ENCODE measurements around the gene SFTPD. TPM values are rescaled to one million over a fixed set of nuclear protein-coding genes. Genes with fewer than 3 reads are reported as not detected.
"Not testable (repeated sequence)": the region's sequence is repeated elsewhere in the genome, so short reads cannot be mapped to it uniquely, and the experiment has no call there.

SFTPD gene
- total RNA-seq = 1 to 10 TPM in 1 of 2 donors, under 1 TPM in 1; 0.74 to 2.1 TPM

DNA sequence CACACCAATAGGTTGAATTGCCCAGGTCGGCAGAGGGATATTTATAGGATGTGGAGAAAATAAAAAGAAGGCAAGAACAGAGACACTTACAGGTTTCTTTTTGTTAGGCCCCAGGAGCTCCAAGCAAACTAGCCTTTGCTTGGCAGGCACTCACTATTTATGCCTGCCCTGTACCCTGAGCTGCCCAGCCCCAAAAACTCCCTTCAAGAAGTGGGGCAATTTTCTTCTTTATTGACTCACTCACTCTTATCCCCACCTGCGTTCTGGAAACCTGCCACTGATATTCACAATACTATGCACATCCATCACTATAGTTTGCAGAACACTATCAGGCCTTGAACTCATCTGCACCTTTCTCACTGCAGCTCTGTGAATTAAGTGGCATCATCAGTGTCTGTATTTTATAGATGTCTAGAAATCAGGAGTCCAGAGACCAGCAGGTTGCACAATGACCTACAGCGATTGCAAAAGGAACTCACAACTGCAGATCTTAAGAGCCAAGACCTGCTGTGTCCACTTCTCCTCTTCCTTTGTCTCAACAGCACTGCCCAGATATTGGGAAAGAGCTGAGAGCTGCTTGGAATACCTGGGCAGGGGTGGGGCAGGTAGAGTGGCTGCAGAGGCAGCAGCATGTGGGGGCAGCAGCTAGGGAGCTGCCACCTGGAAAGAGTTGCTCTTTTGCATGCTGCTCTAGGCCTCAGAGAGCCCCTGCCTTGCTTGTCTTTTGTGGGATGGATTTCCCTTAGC is at the start of gene SFTPD:
SFTPD (minus strand) TSS at position 130 of the 747 bp plus-strand sequence. CDS start 2,446 bp downstream, outside the sequence.
- TF ChIP-seq, protein P1, sequence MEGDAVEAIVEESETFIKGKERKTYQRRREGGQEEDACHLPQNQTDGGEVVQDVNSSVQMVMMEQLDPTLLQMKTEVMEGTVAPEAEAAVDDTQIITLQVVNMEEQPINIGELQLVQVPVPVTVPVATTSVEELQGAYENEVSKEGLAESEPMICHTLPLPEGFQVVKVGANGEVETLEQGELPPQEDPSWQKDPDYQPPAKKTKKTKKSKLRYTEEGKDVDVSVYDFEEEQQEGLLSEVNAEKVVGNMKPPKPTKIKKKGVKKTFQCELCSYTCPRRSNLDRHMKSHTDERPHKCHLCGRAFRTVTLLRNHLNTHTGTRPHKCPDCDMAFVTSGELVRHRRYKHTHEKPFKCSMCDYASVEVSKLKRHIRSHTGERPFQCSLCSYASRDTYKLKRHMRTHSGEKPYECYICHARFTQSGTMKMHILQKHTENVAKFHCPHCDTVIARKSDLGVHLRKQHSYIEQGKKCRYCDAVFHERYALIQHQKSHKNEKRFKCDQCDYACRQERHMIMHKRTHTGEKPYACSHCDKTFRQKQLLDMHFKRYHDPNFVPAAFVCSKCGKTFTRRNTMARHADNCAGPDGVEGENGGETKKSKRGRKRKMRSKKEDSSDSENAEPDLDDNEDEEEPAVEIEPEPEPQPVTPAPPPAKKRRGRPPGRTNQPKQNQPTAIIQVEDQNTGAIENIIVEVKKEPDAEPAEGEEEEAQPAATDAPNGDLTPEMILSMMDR (IDR thresholded peaks at IDR 0.05) = no peak

DNA sequence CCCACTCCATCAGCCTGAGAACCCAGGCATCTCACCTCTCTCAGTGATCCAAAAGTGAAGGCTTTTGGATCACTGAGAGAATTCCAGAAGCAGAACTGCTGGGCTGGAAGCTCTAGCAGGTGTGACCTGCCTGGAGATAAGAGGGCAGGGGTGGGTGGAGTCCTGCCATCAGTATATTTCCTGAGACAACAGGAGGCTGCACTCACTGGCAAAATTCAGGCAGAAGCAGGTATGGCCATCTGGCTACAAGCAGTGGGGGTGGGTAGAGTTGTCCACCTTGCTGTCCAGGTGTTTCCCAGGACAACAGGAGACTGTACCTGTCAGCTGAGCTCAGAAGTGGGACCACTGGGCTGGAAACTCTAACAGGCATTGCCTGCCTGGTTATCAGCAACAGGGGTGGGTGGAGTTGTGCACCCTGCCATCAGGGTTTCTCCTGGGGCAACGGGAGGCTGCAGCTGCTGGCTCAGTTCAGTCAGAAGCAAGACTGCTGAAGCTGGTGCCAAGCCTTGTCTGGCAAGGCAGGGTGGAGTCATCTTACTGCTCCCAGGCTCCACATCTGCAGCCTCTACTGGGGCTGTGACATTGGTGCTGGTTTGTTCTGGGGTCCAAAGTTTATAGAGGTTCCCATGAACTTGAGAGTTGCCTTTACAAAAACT is 47.2 kb upstream of the SFTPD start:
- no peak overlapping the region for H3K27ac ChIP-seq
- H3K4me3 ChIP-seq = no peak overlapping the region
- DNase-seq (ENCODE audit: low spot score) = no peak
- TF ChIP-seq, protein P1 (IDR thresholded peaks at IDR 0.05) = no peak
- peaks cover 0 to 6% of the 10 kb centered on the region in 2 donors for H3K9me3 ChIP-seq
- no peaks in the 10 kb centered on the region for H3K36me3 ChIP-seq
- no peaks in the 10 kb centered on the region for H3K4me1 ChIP-seq
- no peaks in the 10 kb centered on the region for H3K27me3 ChIP-seq

More for the DNA sequence above, at the start of gene SFTPD:
- no peaks in the 10 kb centered on the region for H3K4me1 ChIP-seq
- H3K27me3 ChIP-seq = no peaks in the 10 kb centered on the region
- no peak for DNase-seq (ENCODE audit: low spot score)
- H3K4me3 ChIP-seq = no peak within 1 kb of the TSS
- H3K27ac ChIP-seq = no peak within 1 kb of the TSS
- peaks cover 0 to 25% of the 10 kb centered on the region in 2 donors for H3K9me3 ChIP-seq
- no peaks in the 10 kb centered on the region for H3K36me3 ChIP-seq

DNA sequence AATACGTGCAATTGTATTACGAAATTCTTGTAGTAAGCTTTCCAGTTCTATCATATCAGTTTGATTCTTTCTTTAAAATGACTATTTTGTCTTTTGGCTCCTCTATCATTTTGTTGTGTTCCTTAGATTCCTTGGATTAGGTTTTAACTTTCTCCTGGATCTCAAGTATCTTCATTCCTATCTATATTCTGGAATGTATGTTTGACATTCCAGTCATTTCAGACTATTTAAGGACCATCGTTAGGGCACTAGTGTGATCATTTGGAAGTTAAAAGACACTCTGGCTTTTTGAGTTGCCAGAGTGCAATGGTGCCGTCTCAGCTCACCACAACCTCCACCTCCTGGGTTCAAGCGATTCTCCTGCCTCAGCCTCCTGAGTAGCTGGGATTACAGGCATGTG is 45.7 kb upstream of the SFTPD start:
- no peak overlapping the region for H3K4me3 ChIP-seq
- no peaks in the 10 kb centered on the region for H3K27me3 ChIP-seq

DNA sequence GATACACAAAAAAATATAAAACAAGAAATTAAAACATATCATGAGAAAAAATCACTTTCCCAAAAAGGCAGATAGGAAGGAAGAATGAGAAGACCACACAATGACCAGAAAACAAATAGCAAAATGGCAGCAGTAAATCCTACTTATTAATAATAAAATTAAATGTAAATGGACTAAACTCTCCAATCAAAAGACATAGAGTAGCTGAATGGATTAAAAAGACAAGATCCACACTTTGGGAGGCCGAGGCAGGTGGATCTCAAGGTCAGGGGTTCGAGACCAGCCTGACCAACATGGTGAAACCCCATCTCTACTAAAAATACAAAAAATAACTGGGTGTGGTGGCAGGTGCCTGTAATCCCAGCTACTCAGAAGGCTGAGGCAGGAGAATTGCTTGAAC is 39.3 kb upstream of the SFTPD start:
- not testable (repeated sequence) for H3K27me3 ChIP-seq; H3K4me1 ChIP-seq; H3K36me3 ChIP-seq; H3K27ac ChIP-seq; DNase-seq (ENCODE audit: low spot score); H3K4me3 ChIP-seq
- H3K9me3 ChIP-seq = peaks cover 0 to 34% of the 10 kb centered on the region in 2 donors

More for the DNA sequence above, 45.7 kb upstream of the SFTPD start:
- Histone ChIP-seq H3K27ac (no peak overlapping the region), H3K4me1 (no peaks in the 10 kb centered on the region), H3K36me3 (no peaks in the 10 kb centered on the region), H3K9me3 (peaks cover 0 to 20% of the 10 kb centered on the region in 2 donors)
- TF ChIP-seq, protein P1 (IDR thresholded peaks at IDR 0.05) = no peak
- DNase-seq (ENCODE audit: low spot score) = no peak

DNA sequence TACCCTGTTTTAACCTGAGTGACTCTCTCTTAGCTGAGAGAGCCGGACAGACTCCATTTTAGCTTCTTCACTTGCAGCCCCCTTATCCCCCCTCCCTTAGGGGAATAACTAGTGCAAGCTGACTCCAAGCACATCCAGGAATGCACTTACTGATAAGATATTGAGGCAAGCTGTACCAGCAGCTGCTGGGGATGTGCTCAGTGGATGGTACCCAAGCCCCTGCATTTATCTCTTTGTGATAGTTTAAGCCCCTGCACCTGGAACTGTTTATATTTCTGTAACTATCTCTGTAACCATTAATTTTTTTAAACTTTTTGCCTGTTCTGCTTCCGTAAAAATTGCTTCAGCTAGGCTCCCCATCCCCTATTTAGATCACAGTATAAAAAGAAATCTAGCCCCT is 37.8 kb upstream of the SFTPD start:
- not testable (repeated sequence) for DNase-seq (ENCODE audit: low spot score); H3K27me3 ChIP-seq; H3K36me3 ChIP-seq; H3K4me3 ChIP-seq; H3K27ac ChIP-seq
- H3K9me3 ChIP-seq = peaks cover 0 to 34% of the 10 kb centered on the region in 2 donors
- H3K4me1 ChIP-seq = peaks cover 0 to 14% of the 10 kb centered on the region in 2 donors

DNA sequence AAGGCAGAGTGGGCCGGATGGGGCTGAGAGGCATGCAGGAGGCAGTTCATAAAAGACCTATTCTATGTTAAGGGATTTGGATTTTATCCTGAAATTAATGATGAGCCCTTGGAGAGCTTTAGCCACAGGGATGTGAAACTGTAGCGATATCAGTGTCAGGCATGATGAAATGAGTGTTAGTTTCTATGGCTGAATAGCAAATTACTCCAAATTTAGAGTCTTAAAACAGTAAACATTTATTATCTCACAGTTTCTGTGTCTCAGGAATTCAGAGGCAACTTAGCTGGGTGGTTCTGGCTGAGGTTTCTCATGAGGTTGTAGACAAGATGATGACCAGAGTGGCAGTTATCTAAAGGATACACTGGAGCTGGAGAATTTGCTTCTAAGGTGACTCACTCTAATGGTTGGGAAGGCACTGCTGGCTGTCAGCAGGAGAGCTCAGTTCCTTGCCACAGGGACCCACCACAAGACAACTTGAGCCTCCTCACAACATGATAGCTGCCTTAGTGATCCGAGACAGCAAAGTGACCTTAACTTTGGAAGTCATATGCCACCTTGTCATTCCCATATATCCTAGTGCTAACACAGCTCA is 36.7 kb upstream of the SFTPD start:
- H3K27me3 ChIP-seq = no peaks in the 10 kb centered on the region
- DNase-seq (ENCODE audit: low spot score) = no peak
- H3K36me3 ChIP-seq = no peaks in the 10 kb centered on the region
- H3K4me3 ChIP-seq = no peak overlapping the region
- TF ChIP-seq, protein P1 (IDR thresholded peaks at IDR 0.05) = no peak
- no peak overlapping the region for H3K27ac ChIP-seq
- H3K4me1 ChIP-seq = peaks cover 0 to 21% of the 10 kb centered on the region in 2 donors
- H3K9me3 ChIP-seq = peaks cover 0 to 24% of the 10 kb centered on the region in 2 donors
